IMR-90 (cell line): ENCODE measurements around the gene NOS1.

ENCODE experiments used
- CEBPB ChIP-seq: IDR thresholded peaks from 2 replicates; pipeline ENCODE4 v1.6.1; 2012; ENCODE audit warnings: low read depth, low read length, improper control_type of control experiment
- CHD1 ChIP-seq: IDR thresholded peaks from 2 replicates; pipeline ENCODE4 v1.6.1; 2012; ENCODE audit warnings: low read depth, low read length, improper control_type of control experiment
- CTCF ChIP-seq: conservative IDR thresholded peaks from 2 replicates; pipeline ENCODE4 v1.5.1; 2012; ENCODE audit warnings: mild to moderate bottlenecking, low read depth, low read length, improper control_type of control experiment
- ELK1 ChIP-seq: fragments of 150-350 bp; IDR thresholded peaks from 2 replicates; pipeline ENCODE4 v1.6.1; 2016; ENCODE audit warnings: low read depth, mild to moderate bottlenecking, low read length, moderate library complexity, borderline replicate concordance
- NFE2L2 ChIP-seq: fragments of 150-350 bp; IDR thresholded peaks from 2 replicates; pipeline ENCODE4 v1.6.1; 2016; ENCODE audit warnings: low read depth, mild to moderate bottlenecking, low read length
- POLR2A ChIP-seq: IDR thresholded peaks from 2 replicates; pipeline ENCODE4 v1.6.1; 2012; ENCODE audit warnings: mild to moderate bottlenecking, low read depth, low read length
- RAD21 ChIP-seq: IDR thresholded peaks from 2 replicates; pipeline ENCODE4 v1.6.1; 2012; ENCODE audit warnings: low read length, improper control_type of control experiment
- RCOR1 ChIP-seq: IDR thresholded peaks from 2 replicates; pipeline ENCODE4 v1.6.1; 2012; ENCODE audit warnings: mild to moderate bottlenecking, low read length, improper control_type of control experiment; ENCODE audit not compliant: insufficient replicate concordance
- RFX5 ChIP-seq: IDR thresholded peaks from 2 replicates; pipeline ENCODE4 v1.8.0; 2012; ENCODE audit warnings: low read depth, mild to moderate bottlenecking, low read length, moderate library complexity
- SMC3 ChIP-seq: fragments of 150-350 bp; IDR thresholded peaks from 2 replicates; pipeline ENCODE4 v1.6.1; 2016; ENCODE audit warnings: low read depth, mild to moderate bottlenecking, antibody characterized with exemption, low read length, moderate library complexity
- USF2 ChIP-seq: fragments of 150-350 bp; IDR thresholded peaks from 2 replicates; pipeline ENCODE4 v1.6.1; 2017; ENCODE audit warnings: mild to moderate bottlenecking, antibody characterized with exemption, low read length, low read depth

- TF ChIP-seq CTCF: no peak
- TF ChIP-seq USF2: no peak
- no peak for TF ChIP-seq POLR2A
- TF ChIP-seq SMC3: no peak
- TF ChIP-seq RFX5: no peak
- no peak for TF ChIP-seq ELK1
- TF ChIP-seq RCOR1: no peak
- no peak for TF ChIP-seq NFE2L2
- TF ChIP-seq CHD1: no peak
- no peak for TF ChIP-seq CEBPB
- TF ChIP-seq RAD21: no peak
These were observed 167.5 kb downstream of the NOS1 start for GRCh38 chr12:117193903-117194302.
